OCI-LY7 (cell line): ENCODE measurements around the gene HOXA1. TPM values are rescaled to one million over a fixed set of nuclear protein-coding genes. Genes with fewer than 3 reads are reported as not detected.

ENCODE experiments used
- BruUV-seq: library from RNA; stranded (reverse); fragments of 400-500 nt; replicated peaks from 2 replicates; lab custom pipeline; 2021; lab: Mats Ljungman, UMichigan
- CTCF ChIA-PET: fragments of 300-600 bp; sonication (Branson Sonifier 250); formaldehyde crosslinking; loops from one replicate; lab custom pipeline; 2022; ENCODE audit warnings: antibody characterized with exemption; ENCODE audit not compliant: unreplicated experiment; lab: Charles Lee
- POLR2A ChIA-PET: fragments of 300-600 bp; sonication (Branson Sonifier 250); formaldehyde crosslinking; loops from one replicate; lab custom pipeline; 2022; ENCODE audit warnings: antibody characterized with exemption; lab: Charles Lee
- DNase-seq: peaks from one replicate; pipeline ENCODE4 v3.0.0-alpha.2; 2015; ENCODE audit warnings: low spot score
- H2AFZ ChIP-seq: fragments of 200-600 bp; sonication (generic), shearing (Covaris generic); 2 replicates; pipeline ENCODE4 v1.6.1; 2014; ENCODE audit warnings: mild to moderate bottlenecking, antibody characterized with exemption, low read length, moderate library complexity
- H3K27ac ChIP-seq: fragments of 200-600 bp; sonication (generic); 2 replicates; pipeline ENCODE4 v1.5.1; 2014; ENCODE audit warnings: mixed run types, low read depth, mild to moderate bottlenecking, moderate library complexity, low read length, inconsistent platforms; ENCODE audit not compliant: poor library complexity, severe bottlenecking
- H3K36me3 ChIP-seq: fragments of 200-600 bp; sonication (generic); 2 replicates; pipeline ENCODE4 v1.6.1; 2014; ENCODE audit warnings: mild to moderate bottlenecking, antibody characterized with exemption, low read length, moderate library complexity, mixed read lengths; ENCODE audit not compliant: insufficient read depth
- H3K4me1 ChIP-seq: fragments of 200-600 bp; sonication (generic); 2 replicates; pipeline ENCODE4 v1.5.1; 2014; ENCODE audit warnings: mild to moderate bottlenecking, low read length; ENCODE audit not compliant: insufficient read depth, poor library complexity, severe bottlenecking
- H3K4me2 ChIP-seq: fragments of 200-600 bp; sonication (generic); 2 replicates; pipeline ENCODE4 v1.6.1; 2014; ENCODE audit warnings: mild to moderate bottlenecking, low read length
- H3K4me3 ChIP-seq: fragments of 200-600 bp; sonication (generic); 2 replicates; pipeline ENCODE4 v1.5.1; 2014; ENCODE audit warnings: mild to moderate bottlenecking, low read depth, low read length; ENCODE audit not compliant: poor library complexity, severe bottlenecking
- H3K79me2 ChIP-seq: fragments of 200-600 bp; sonication (generic); 2 replicates; pipeline ENCODE4 v1.6.1; 2016; ENCODE audit warnings: low read depth, mild to moderate bottlenecking, low read length, moderate library complexity, mixed read lengths; ENCODE audit not compliant: insufficient read depth
- H3K9me2 ChIP-seq: fragments of 200-600 bp; sonication (generic); 2 replicates; pipeline ENCODE4 v1.6.1; 2016; ENCODE audit warnings: mild to moderate bottlenecking, low read length, mixed read lengths; ENCODE audit not compliant: insufficient read depth
- H3K9me3 ChIP-seq: fragments of 200-600 bp; sonication (generic); 2 replicates; pipeline ENCODE4 v1.6.1; 2014; ENCODE audit warnings: mild to moderate bottlenecking, mixed run types, low read length, mixed read lengths
- H4K20me1 ChIP-seq: fragments of 200-600 bp; sonication (generic); 2 replicates; pipeline ENCODE4 v1.6.1; 2014; ENCODE audit warnings: mild to moderate bottlenecking, antibody characterized with exemption, low read length, moderate library complexity, mixed read lengths; ENCODE audit not compliant: insufficient read depth
- EZH2phosphoT487 ChIP-seq: fragments of 200-600 bp; sonication (generic); IDR thresholded peaks from 2 replicates; pipeline ENCODE4 v1.6.1; 2018; ENCODE audit warnings: low read depth, borderline replicate concordance, mild to moderate bottlenecking, mixed run types, antibody characterized with exemption, low read length, moderate library complexity, mixed read lengths
- intact Hi-C: fragments of 100-400 bp; cut with micrococcal nuclease; formaldehyde crosslinking; loops from one replicate; pipeline ENCODE4 v1.10.0; 2022; ENCODE audit not compliant: unreplicated experiment
- total RNA-seq, 2 experiments: library from RNA; depleted of rRNA in 1 of 2; stranded (reverse); fragments of >200 nt in 1 of 2; shearing (Covaris generic) in 1 of 2; gene quantifications; 2 replicates each; pipeline ENCODE4 v1.2.3, GENCODE V29; 2014 to 2022
- TF ChIP-seq, protein P1 (sequence below): fragments of 200-600 bp; sonication (generic); conservative IDR thresholded peaks from 2 replicates; pipeline ENCODE4 v1.5.1; 2014; ENCODE audit warnings: mild to moderate bottlenecking, antibody characterized with exemption, low read length, moderate library complexity, mixed read lengths

The HOXA1 gene
- total RNA-seq, 2 experiments from 2014 or later = 3.0 to 8.2 TPM

- TF ChIP-seq, protein P1, sequence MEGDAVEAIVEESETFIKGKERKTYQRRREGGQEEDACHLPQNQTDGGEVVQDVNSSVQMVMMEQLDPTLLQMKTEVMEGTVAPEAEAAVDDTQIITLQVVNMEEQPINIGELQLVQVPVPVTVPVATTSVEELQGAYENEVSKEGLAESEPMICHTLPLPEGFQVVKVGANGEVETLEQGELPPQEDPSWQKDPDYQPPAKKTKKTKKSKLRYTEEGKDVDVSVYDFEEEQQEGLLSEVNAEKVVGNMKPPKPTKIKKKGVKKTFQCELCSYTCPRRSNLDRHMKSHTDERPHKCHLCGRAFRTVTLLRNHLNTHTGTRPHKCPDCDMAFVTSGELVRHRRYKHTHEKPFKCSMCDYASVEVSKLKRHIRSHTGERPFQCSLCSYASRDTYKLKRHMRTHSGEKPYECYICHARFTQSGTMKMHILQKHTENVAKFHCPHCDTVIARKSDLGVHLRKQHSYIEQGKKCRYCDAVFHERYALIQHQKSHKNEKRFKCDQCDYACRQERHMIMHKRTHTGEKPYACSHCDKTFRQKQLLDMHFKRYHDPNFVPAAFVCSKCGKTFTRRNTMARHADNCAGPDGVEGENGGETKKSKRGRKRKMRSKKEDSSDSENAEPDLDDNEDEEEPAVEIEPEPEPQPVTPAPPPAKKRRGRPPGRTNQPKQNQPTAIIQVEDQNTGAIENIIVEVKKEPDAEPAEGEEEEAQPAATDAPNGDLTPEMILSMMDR = peak; percentile 80
- no peak for TF ChIP-seq EZH2phosphoT487
- no peaks in the 10 kb centered on the region for H3K9me2 ChIP-seq
- peak; percentile 48 for DNase-seq
- no peak within 1 kb of the TSS for H2AFZ ChIP-seq
- no peaks in the 10 kb centered on the region for H3K9me3 ChIP-seq
- peak within 1 kb of the TSS; percentile 47; the same call in 1 of the 2 replicates for H3K4me2 ChIP-seq
- CTCF ChIA-PET = no interaction called here
- intact Hi-C loops = no loop called here
- no TSS peak for BruUV-seq
- no peak within 1 kb of the TSS for H3K27ac ChIP-seq
- no peaks in the 10 kb centered on the region for H4K20me1 ChIP-seq
- H3K4me1 ChIP-seq = peaks cover 4% of the 10 kb centered on the region
- H3K36me3 ChIP-seq = peaks cover 15% of the 10 kb centered on the region
- H3K4me3 ChIP-seq = no peak within 1 kb of the TSS
- POLR2A ChIA-PET = interaction anchor here (0.6 kb wide), 1 partner anchor 461 kb away, joined by 3 read pairs; no protein-coding TSS in a partner anchor
- H3K79me2 ChIP-seq = no peaks in the 10 kb centered on the region
Measured at GRCh38 chr7:27143023-27143949, 47.5 kb upstream of the HOXA1 start, which contains the start of gene HOXA5. Gene HOXA5 (minus strand): TSS chr7:27143681. CDS start chr7:27143607, 74 bp downstream.

DNA sequence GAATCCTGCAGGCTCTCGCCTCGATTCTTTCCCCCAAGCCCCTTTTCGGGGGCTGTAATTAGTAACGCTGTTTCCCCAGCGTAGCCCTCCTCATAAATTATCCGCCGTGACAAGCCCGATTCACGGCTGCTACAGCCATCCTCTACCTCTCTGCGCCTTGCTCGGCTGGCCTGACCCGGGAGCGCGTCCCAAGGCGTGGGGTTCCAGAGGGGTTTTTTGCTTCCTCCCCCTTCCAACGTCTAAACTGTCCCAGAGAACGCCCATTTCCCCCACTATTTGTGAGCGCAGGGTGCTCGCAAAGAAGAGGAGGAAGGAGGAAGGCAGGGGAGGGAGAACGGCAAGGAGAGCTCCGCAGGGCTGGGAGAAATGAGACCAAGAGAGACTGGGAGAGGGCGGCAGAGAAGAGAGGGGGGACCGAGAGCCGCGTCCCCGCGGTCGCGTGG is 46.8 kb upstream of the HOXA1 start:
- Histone ChIP-seq H4K20me1 (no peaks in the 10 kb centered on the region), H3K9me2 (no peaks in the 10 kb centered on the region), H3K4me3 (no peak overlapping the region), H3K79me2 (no peaks in the 10 kb centered on the region), H3K27ac (no peak overlapping the region), H3K4me1 (no peaks in the 10 kb centered on the region), H3K4me2 (peak overlapping the region; percentile 47; the same call in 1 of the 2 replicates), H3K9me3 (no peaks in the 10 kb centered on the region), H2AFZ (no peak overlapping the region), H3K36me3 (peaks cover 15% of the 10 kb centered on the region)
- ChIA-PET CTCF (no interaction called here), POLR2A (interaction anchor here (0.6 kb wide), 1 partner anchor 462 kb away, joined by 3 read pairs; no protein-coding TSS in a partner anchor)
- intact Hi-C loops = no loop called here
- TF ChIP-seq, protein P1 = no peak
- TF ChIP-seq EZH2phosphoT487 = no peak
- DNase-seq = no peak
- no TSS peak for BruUV-seq
